LNCaP clone FGC (cell line): ENCODE results near the gene B4GALT6.

ENCODE experiments used
- DNase-seq: peaks from one replicate; pipeline ENCODE4 v3.0.0-alpha.2; 2011; ENCODE audit warnings: low read depth
- H3K4me3 ChIP-seq: 2 replicates; pipeline ENCODE4 v1.5.1; 2011; ENCODE audit warnings: mild to moderate bottlenecking, low read depth, low read length, control low read depth
- CTCF ChIP-seq: IDR thresholded peaks from 2 replicates; pipeline ENCODE4 v1.5.1; 2012; ENCODE audit warnings: mild to moderate bottlenecking; ENCODE audit not compliant: control insufficient read depth, insufficient read depth; ENCODE audit errors: extremely low read depth

B4GALT6 gene

GRCh38 chr18:31656754-31657153, 27.6 kb downstream of the B4GALT6 start:
- no peak for DNase-seq
- no peak for TF ChIP-seq CTCF
- H3K4me3 ChIP-seq: no peak overlapping the region

- TF ChIP-seq CTCF: no peak
These were observed 29.0 kb downstream of the B4GALT6 start for GRCh38 chr18:31655354-31655753.

GRCh38 chr18:31652877-31653276, 31.5 kb downstream of the B4GALT6 start:
- no peak overlapping the region for H3K4me3 ChIP-seq
- DNase-seq: no peak
- TF ChIP-seq CTCF: no peak

More at GRCh38 chr18:31655354-31655753, 29.0 kb downstream of the B4GALT6 start:
- H3K4me3 ChIP-seq: no peak overlapping the region
- no peak for DNase-seq

GRCh38 chr18:31652357-31652756, 32.0 kb downstream of the B4GALT6 start:
- DNase-seq: no peak
- H3K4me3 ChIP-seq: no peak overlapping the region
- no peak for TF ChIP-seq CTCF

- no peak overlapping the region for H3K4me3 ChIP-seq
- no peak for TF ChIP-seq CTCF
- no peak for DNase-seq
These were observed 33.0 kb downstream of the B4GALT6 start for GRCh38 chr18:31651369-31651768.

GRCh38 chr18:31649978-31650719, 34.2 kb downstream of the B4GALT6 start:
- no peak for DNase-seq
- H3K4me3 ChIP-seq: no peak overlapping the region
- TF ChIP-seq CTCF: no peak

- no peak overlapping the region for H3K4me3 ChIP-seq
- TF ChIP-seq CTCF: no peak
- DNase-seq: no peak
These were observed 34.9 kb downstream of the B4GALT6 start for GRCh38 chr18:31649449-31649848.
